T-cell (primary cell): ENCODE data around the gene EPB41L1. TPM values are rescaled to one million over a fixed set of nuclear protein-coding genes. Genes with fewer than 3 reads are reported as not detected.

ENCODE experiments used
- total RNA-seq, 35 experiments: library from RNA in 6 of 35; stranded (reverse) in 6 of 35; fragments of 120-200 nt in 1 of 35; gene quantifications; one replicate each; pipeline versions ENCODE4 v1.2.1 to v1.2.4 and lab custom pipeline; 2013 to 2026

The EPB41L1 gene
- total RNA-seq, 5 donors from 2014 or later (not counting 1 experiment from before 2014, with no cell fraction given), result 0.19 to 2.0 (median 0.82) TPM

Other genes with a start within 250 kb of the EPB41L1 start
- gene SCAND1, start 200.2 kb upstream of the EPB41L1 start, total RNA-seq, result 10 to 100 TPM; 50.0 to 78.8 (median 70.8) TPM
- 10 to 100 TPM in 2 of 5 donors, 1 to 10 TPM in 3; 5.3 to 20.1 (median 7.4) TPM for gene CNBD2, start 186.2 kb upstream of the EPB41L1 start, total RNA-seq
- gene AAR2, start 81.7 kb downstream of the EPB41L1 start, total RNA-seq, result 10 to 100 TPM; 17.7 to 24.1 (median 23.3) TPM
- gene DLGAP4, start 151.6 kb downstream of the EPB41L1 start, total RNA-seq, result 10 to 100 TPM; 36.4 to 54.4 (median 43.9) TPM